HepG2 (cell line): ENCODE measurements around the gene SZRD1. TPM values are rescaled to one million over a fixed set of nuclear protein-coding genes. Genes with fewer than 3 reads are reported as not detected.

Experiments used
- ATAC-seq: fragments of 200-7000 bp; cut with Tn5 transposase; 3 replicates; pipeline ENCODE4 v1.9.1; 2020; ENCODE audit warnings: mild to moderate bottlenecking, moderate library complexity
- BruUV-seq: library from RNA; stranded (reverse); fragments of 400-500 nt; replicated peaks from 2 replicates; lab custom pipeline; 2021; lab: Mats Ljungman, UMichigan
- CTCF ChIA-PET: fragments of 300-600 bp; formaldehyde crosslinking; extraction: SDS; loops from one replicate; lab custom pipeline; 2021; ENCODE audit warnings: low total read pairs, inconsistent platforms, low intra/inter-chr PET ratio; lab: Yijun Ruan, JAX
- POLR2A ChIA-PET: fragments of 350-600 bp; sonication (Branson Sonifier 250); formaldehyde crosslinking; loops from one replicate; lab custom pipeline; 2020; ENCODE audit warnings: antibody characterized with exemption, inconsistent platforms; lab: Yijun Ruan, JAX
- DNase-seq: peaks from one replicate; pipeline ENCODE4 v3.0.0-alpha.2; 2015; ENCODE audit warnings: low spot score
- FAIRE-seq: peaks from 3 replicates; lab custom pipeline; 2011; peaks lifted over from hg19 to GRCh38; lab: Jason Lieb, UNC
- H2AFZ ChIP-seq: one replicate; pipeline ENCODE4 v1.6.1; 2011; ENCODE audit warnings: low read length, inconsistent platforms
- H3K27ac ChIP-seq: fragments of 300-600 bp; 3 replicates; pipeline ENCODE4 v1.8.0; 2011; ENCODE audit warnings: mixed run types, mild to moderate bottlenecking, mixed read lengths, low read length, inconsistent platforms; ENCODE audit not compliant: insufficient read depth; ENCODE audit errors: extremely low read length
- H3K27me3 ChIP-seq, 2 experiments: fragments of 200-600 bp in 1 of 2; 2 replicates in 1 of 2; 3 replicates in 1 of 2; pipeline versions ENCODE4 v1.6.0 to v1.8.0; 2011; ENCODE audit warnings: low read length in 2 of 2, mild to moderate bottlenecking in 2 of 2, moderate library complexity in 2 of 2, inconsistent platforms in 1 of 2; ENCODE audit not compliant: insufficient read depth in 2 of 2, control insufficient read depth in 1 of 2
- H3K36me3 ChIP-seq, 2 experiments: fragments of 200-600 bp in 1 of 2; replicated peaks in 1 of 2; 2 replicates in 1 of 2; 3 replicates in 1 of 2; pipeline versions ENCODE4 v1.5.1 to v1.8.0; 2011; ENCODE audit warnings: low read length in 2 of 2, inconsistent platforms in 1 of 2; ENCODE audit not compliant: insufficient read depth in 2 of 2, control insufficient read depth in 1 of 2
- H3K4me1 ChIP-seq: 2 replicates; pipeline ENCODE4 v1.5.1; 2012; ENCODE audit warnings: low read length, inconsistent platforms; ENCODE audit not compliant: insufficient read depth
- H3K4me2 ChIP-seq: 2 replicates; pipeline ENCODE4 v1.6.0; 2011; ENCODE audit warnings: low read depth, low read length, inconsistent platforms
- H3K4me3 ChIP-seq, 3 experiments: fragments of 200-600 bp in 1 of 3; sonication (generic), shearing (Covaris generic) in 1 of 3; replicated peaks in 1 of 3; 2 replicates each; pipeline ENCODE4 v1.5.1; 2011 to 2016; ENCODE audit warnings: low read length in 3 of 3, inconsistent platforms in 2 of 3, low read depth in 2 of 3, mild to moderate bottlenecking in 2 of 3, control low read depth in 1 of 3, mixed read lengths in 1 of 3; ENCODE audit not compliant: insufficient read depth in 1 of 3
- H3K79me2 ChIP-seq: one replicate; pipeline ENCODE4 v1.6.1; 2011; ENCODE audit warnings: low read length, inconsistent platforms; ENCODE audit not compliant: insufficient read depth
- H3K9ac ChIP-seq: 2 replicates; pipeline ENCODE4 v1.6.0; 2011; ENCODE audit warnings: mild to moderate bottlenecking, low read depth, low read length, inconsistent platforms; ENCODE audit not compliant: insufficient read depth
- H3K9me3 ChIP-seq: 2 replicates; pipeline ENCODE4 v1.5.1; 2012; ENCODE audit warnings: mild to moderate bottlenecking, low read length
- H4K20me1 ChIP-seq: 2 replicates; pipeline ENCODE4 v1.6.0; 2011; ENCODE audit warnings: inconsistent platforms, mild to moderate bottlenecking, low read length, moderate library complexity; ENCODE audit not compliant: insufficient read depth
- AKAP8 ChIP-seq: sonication (generic); formaldehyde crosslinking; IDR thresholded peaks from 2 replicates; pipeline ENCODE4 v1.5.1; 2020; ENCODE audit warnings: mild to moderate bottlenecking, missing genetic modification reagents
- CBFB ChIP-seq: sonication (generic); formaldehyde crosslinking; IDR thresholded peaks from 2 replicates; pipeline ENCODE4 v1.4.0; 2020; ENCODE audit warnings: missing genetic modification reagents
- CEBPB ChIP-seq: IDR thresholded peaks from 2 replicates; pipeline ENCODE4 v1.6.1; 2011; ENCODE audit warnings: low read depth, low read length, improper control_type of control experiment, borderline replicate concordance
- HNF4A ChIP-seq: sonication (generic); formaldehyde crosslinking; IDR thresholded peaks from 2 replicates; pipeline ENCODE4 v1.4.0; 2020; ENCODE audit warnings: missing genetic modification reagents
- NBN ChIP-seq: fragments of 450-650 bp; conservative IDR thresholded peaks from 2 replicates; pipeline ENCODE4 v1.6.1; 2017
- NRL ChIP-seq: sonication (generic); formaldehyde crosslinking; IDR thresholded peaks from 2 replicates; pipeline ENCODE4 v1.5.0; 2020; ENCODE audit warnings: missing genetic modification reagents, mild to moderate bottlenecking, moderate library complexity, borderline replicate concordance
- PAXIP1 ChIP-seq: sonication (generic); formaldehyde crosslinking; conservative IDR thresholded peaks from 2 replicates; pipeline ENCODE4 v1.4.0; 2020; ENCODE audit warnings: mild to moderate bottlenecking, missing genetic modification reagents, moderate library complexity
- POLR2A ChIP-seq, 2 experiments: IDR thresholded peaks; 2 replicates each; pipeline ENCODE4 v1.6.1; 2011; ENCODE audit warnings: low read depth in 2 of 2, low read length in 2 of 2, mild to moderate bottlenecking in 1 of 2, moderate library complexity in 1 of 2; ENCODE audit not compliant: insufficient read depth in 1 of 2
- RXRA ChIP-seq: sonication (generic); formaldehyde crosslinking; IDR thresholded peaks from 2 replicates; pipeline ENCODE4 v1.5.1; 2020; ENCODE audit warnings: missing genetic modification reagents
- SP5 ChIP-seq: IDR thresholded peaks from 2 replicates; pipeline ENCODE4 v1.6.1; 2016; ENCODE audit warnings: low read depth, borderline replicate concordance
- ZBTB38 ChIP-seq: sonication (generic); formaldehyde crosslinking; IDR thresholded peaks from 2 replicates; pipeline ENCODE4 v1.5.1; 2020; ENCODE audit warnings: mild to moderate bottlenecking, missing genetic modification reagents
- ZNF205 ChIP-seq: IDR thresholded peaks from 2 replicates; pipeline ENCODE4 v1.6.1; 2018; ENCODE audit warnings: missing biosample characterization, missing genetic modification reagents
- ZNF24 ChIP-seq: fragments of 450-650 bp; IDR thresholded peaks from 2 replicates; pipeline ENCODE4 v1.6.1; 2017; ENCODE audit warnings: antibody characterized with exemption, mild to moderate bottlenecking
- ZNF549 ChIP-seq: sonication (generic); formaldehyde crosslinking; IDR thresholded peaks from 2 replicates; pipeline ENCODE4 v1.5.0; 2020; ENCODE audit warnings: missing genetic modification reagents
- ZNF7 ChIP-seq: IDR thresholded peaks from 2 replicates; pipeline ENCODE4 v1.6.1; 2016; ENCODE audit warnings: missing biosample characterization, missing genetic modification reagents
- WGBS: methylation state at CpG from one replicate; pipeline ENCODE4 v1.1.6; 2017; ENCODE audit warnings: low lambda C conversion rate; 5-methylcytosine and 5-hydroxymethylcytosine counted together
- in situ Hi-C: cut with HindIII; loops from 2 replicates; pipeline ENCODE4 v1.10.0; 2017; ENCODE audit warnings: low pct_unique_long_range_greater_than_20kb; ENCODE audit not compliant: extremely low pct_ligation_motif_present
- intact Hi-C: fragments of 100-400 bp; cut with micrococcal nuclease; formaldehyde crosslinking; loops from one replicate; pipeline ENCODE4 v1.10.0; 2022; ENCODE audit not compliant: unreplicated experiment
- polyA plus RNA-seq, 8 experiments: library from polyadenylated mRNA; depleted of rRNA in 3 of 8; stranded (reverse) in 7 of 8; unstranded in 1 of 8; fragments of >200 nt; fragmentation: Illumina TruSeq in 4 of 8; extraction: Trizol in 4 of 8; gene quantifications; 2 replicates each; pipeline versions ENCODE4 v1.2.1 to v1.2.3, GENCODE V29; 2011 to 2016; ENCODE audit warnings: low read depth in 4 of 8, missing spikeins in 1 of 8, mixed read lengths in 1 of 8; ENCODE audit not compliant: insufficient read depth in 1 of 8
- total RNA-seq, 5 experiments: library from RNA; depleted of rRNA; stranded (reverse); fragments of >200 nt; fragmentation: Illumina TruSeq; extraction: Trizol; gene quantifications; 2 replicates each; pipeline ENCODE4 v1.2.3, GENCODE V29; 2016; ENCODE audit warnings: low read depth in 1 of 5

The SZRD1 gene
- total and polyA plus RNA-seq, 2 of the 13 experiments (the other 11 are each of a cell fraction or from before 2014, with no cell fraction given) = 28.5 to 41.4 TPM

GRCh38 chr1:16393570-16394521 is 26.8 kb downstream of the SZRD1 start:
- FAIRE-seq (no peak), DNase-seq (no peak), ATAC-seq (no peak)
- Histone ChIP-seq H3K27me3 (no peaks in the 10 kb centered on the region), H3K9me3 (no peaks in the 10 kb centered on the region), H2AFZ (no peak overlapping the region), H3K36me3 (peaks cover 23 to 45% of the 10 kb centered on the region in 2 experiments; a peak in 4 of 5 replicates), H3K4me1 (peaks cover 16% of the 10 kb centered on the region), H3K9ac (no peak overlapping the region), H3K79me2 (peaks cover 42% of the 10 kb centered on the region), H4K20me1 (peaks cover 41% of the 10 kb centered on the region), H3K27ac (no peak overlapping the region), H3K4me3 (no peak overlapping the region), H3K4me2 (no peak overlapping the region)
- in situ Hi-C loops (no loop called here), intact Hi-C loops (no loop called here)
- ChIA-PET CTCF (no interaction called here), POLR2A (no interaction called here)
- no TSS peak for BruUV-seq
- TF ChIP-seq ZNF24 = no peak
- TF ChIP-seq NBN = no peak
- no peak for TF ChIP-seq ZNF205 (CRISPR knock-in tag)
- no peak for TF ChIP-seq CBFB
- TF ChIP-seq CEBPB = 0 out of 2 replicates have a peak, but pooled peaks have one; percentile 13
- TF ChIP-seq NRL (CRISPR knock-in tag) = no peak
- WGBS = 98% methylated on average over 9 of the region's 10 CpGs

GRCh38 chr1:16394977-16395376 is 27.9 kb downstream of the SZRD1 start:
- FAIRE-seq (no peak), ATAC-seq (no peak), DNase-seq (no peak)
- ChIA-PET CTCF (no interaction called here), POLR2A (no interaction called here)
- in situ Hi-C loops (no loop called here), intact Hi-C loops (no loop called here)
- H3K4me3 ChIP-seq = no peak overlapping the region
- H3K36me3 ChIP-seq = peaks cover 28 to 45% of the 10 kb centered on the region in 2 experiments; a peak in 4 of 5 replicates
- peaks cover 34% of the 10 kb centered on the region for H4K20me1 ChIP-seq
- no peak overlapping the region for H3K9ac ChIP-seq
- no peaks in the 10 kb centered on the region for H3K27me3 ChIP-seq
- H3K27ac ChIP-seq = no peak overlapping the region
- no peak overlapping the region for H3K4me2 ChIP-seq
- 0 out of 2 replicates have a peak, but pooled peaks cover 9% of the 10 kb centered on the region for H3K4me1 ChIP-seq
- no peaks in the 10 kb centered on the region for H3K9me3 ChIP-seq
- BruUV-seq = no TSS peak
- 83% methylated on average over 13 of the region's 13 CpGs for WGBS
- peaks cover 37% of the 10 kb centered on the region for H3K79me2 ChIP-seq
- no peak overlapping the region for H2AFZ ChIP-seq
- TF ChIP-seq AKAP8 (peak; percentile 51; the same call in 1 of the 2 replicates), ZBTB38 (CRISPR knock-in tag) (peak; percentile 30; the same call in 1 of the 2 replicates), PAXIP1 (CRISPR knock-in tag) (no peak), HNF4A (peak; percentile 36; the same call in 1 of the 2 replicates), SP5 (peak; percentile 47; the same call in 1 of the 2 replicates), ZNF549 (CRISPR knock-in tag) (no peak), ZNF7 (CRISPR knock-in tag) (peak; percentile 18; the same call in 1 of the 2 replicates), RXRA (CRISPR knock-in tag) (peak; percentile 30; the same call in 1 of the 2 replicates), POLR2A (IDR thresholded peaks at IDR 0.05; ENCODE audit: insufficient read depth in 1 of 2, low read depth in 2 of 2, low read length in 2 of 2) (peak in 1 of 2 experiments; percentile 18; a peak in 1 of 4 replicates)
